Measurements from ENCODE around the gene YAE1. TPM values are rescaled to one million over a fixed set of nuclear protein-coding genes. Genes with fewer than 3 reads are reported as not detected.
A peak's percentile ranks its signal among the peaks of the same experiment; 100 is the strongest.
"Not testable (repeated sequence)": the region's sequence is repeated elsewhere in the genome, so short reads cannot be mapped to it uniquely, and the experiment has no call there.

The YAE1 gene
- total RNA-seq, result 10 to 100 TPM; 14.6 to 20.4 TPM
- long read RNA-seq, partial matches to known transcripts, result 0 of 5 reads
- long read RNA-seq, other reads (novel, unspliced or antisense), result 3 of 5 reads

DNA sequence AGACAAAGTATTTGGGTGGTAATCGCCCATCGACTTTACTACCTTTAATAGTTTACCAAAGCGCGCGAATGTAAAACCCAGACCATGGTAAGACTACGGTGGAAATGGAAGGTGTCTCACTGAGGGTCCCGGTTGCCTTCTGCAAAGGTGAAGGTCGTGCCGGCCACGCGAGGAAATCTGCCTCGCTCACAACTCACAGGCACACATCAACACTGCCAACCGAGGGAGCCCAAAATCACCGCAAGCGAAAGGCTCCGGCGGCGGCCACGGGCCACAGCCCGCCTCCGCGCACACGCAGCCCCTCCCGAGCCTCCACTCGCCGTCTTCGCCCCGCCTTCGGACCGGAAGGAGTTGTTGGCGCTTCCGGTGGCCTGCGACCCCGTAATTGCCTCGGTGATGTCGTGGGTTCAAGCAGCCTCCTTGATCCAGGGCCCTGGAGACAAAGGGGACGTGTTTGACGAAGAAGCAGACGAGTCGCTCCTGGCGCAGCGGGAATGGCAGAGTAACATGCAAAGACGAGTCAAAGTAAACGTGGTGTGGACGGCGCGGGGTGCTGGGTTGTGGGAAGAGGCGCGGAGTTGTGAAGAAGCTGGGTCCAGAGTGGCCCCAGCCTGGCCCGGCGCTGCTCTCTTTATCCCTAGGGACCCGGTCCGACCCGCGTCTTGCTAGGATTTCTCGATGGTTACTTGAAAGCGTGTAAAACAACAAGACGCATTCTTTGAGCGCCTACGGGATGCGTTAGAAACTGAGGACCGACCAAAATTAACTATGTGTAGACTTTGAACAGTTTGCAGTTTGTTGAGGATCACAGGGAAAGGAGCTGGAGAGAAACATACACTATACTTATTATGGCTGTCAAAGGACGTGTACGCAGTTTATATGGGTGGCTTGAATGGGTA, at the start of gene YAE1:
YAE1 (plus strand) TSS at position 382 of the 899 bp plus-strand sequence; CDS start at position 397, 15 bp downstream.
- ATAC-seq (peak; percentile 99 to 100), DNase-seq (peak; percentile 88)
- intact Hi-C loops (cut with DNase I), result no loop called here

DNA sequence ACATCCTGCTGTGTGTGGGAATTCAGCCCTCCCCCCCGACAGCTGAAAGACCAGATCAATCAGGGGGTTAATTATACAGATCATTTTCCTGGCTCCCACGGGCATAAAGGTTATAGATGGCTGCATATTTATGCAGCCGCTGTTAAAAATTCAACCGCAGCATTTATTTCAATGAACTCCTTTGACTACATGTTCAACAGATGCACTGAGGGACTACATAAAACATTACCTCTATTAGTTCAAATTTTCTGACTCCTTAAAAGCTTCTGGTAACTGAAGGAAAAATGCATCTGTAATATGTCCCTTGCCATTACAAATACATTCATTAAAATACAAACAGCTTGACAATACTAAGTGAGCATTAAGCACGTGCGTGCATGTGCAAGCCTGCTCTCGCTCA, 49.7 kb upstream of the YAE1 start:
- DNase-seq (no peak), ATAC-seq (no peak)
- intact Hi-C loops (cut with DNase I), result loop anchor here in 1 of 2 donors (5.0 kb wide), 2 partner anchors 584 to 719 kb away; no protein-coding TSS in a partner anchor

- no peak for ATAC-seq
- intact Hi-C loops (cut with DNase I), result loop anchor here in 1 of 2 donors (5.0 kb wide), 2 partner anchors 585 to 720 kb away; no protein-coding TSS in a partner anchor
Observed at GRCh38 chr7:39517240-39517639, 49.0 kb upstream of the YAE1 start.

DNA sequence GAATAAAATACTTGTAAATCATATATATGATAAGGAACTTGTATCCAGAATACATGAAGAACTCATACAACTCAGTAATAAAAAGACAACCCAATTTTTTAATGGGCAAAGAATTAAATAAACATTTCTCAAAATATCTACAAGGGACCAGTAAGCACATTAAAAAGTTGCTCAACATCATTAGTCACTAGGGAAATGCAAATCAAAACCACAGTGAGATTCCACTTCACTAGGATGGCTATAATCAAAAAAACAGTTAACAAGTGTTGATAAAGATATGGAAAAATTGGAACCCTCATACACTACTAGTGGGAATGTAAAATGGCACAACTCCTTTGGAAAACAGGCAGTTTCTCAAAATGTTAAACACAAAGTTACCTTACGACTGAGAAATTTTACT, 40.3 kb upstream of the YAE1 start:
- no peak for DNase-seq
- no peak for ATAC-seq
- intact Hi-C loops (cut with DNase I), result no loop called here

More at GRCh38 chr7:39517240-39517639, 49.0 kb upstream of the YAE1 start:
- DNase-seq, result no peak

DNA sequence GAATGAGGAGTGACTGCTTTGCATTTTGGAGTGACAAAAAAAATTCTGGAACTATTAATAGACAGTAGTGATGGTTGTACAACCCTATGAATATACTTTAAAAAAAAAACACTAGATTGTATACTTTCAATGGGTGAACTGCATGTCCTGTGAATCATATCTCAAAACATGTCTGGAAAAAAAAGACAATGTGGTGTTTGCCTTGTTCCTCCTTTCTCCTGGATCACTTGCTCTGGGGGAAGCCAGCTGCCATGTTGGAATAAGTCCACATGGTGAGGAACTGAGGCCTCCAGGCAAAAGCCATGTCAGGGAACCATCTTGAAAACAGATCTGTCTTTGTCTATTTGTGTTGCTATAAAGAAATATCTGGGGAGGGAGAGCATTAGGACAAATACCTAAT, 39.5 kb upstream of the YAE1 start:
- ATAC-seq, result no peak

GRCh38 chr7:39527296-39527695, 38.9 kb upstream of the YAE1 start:
- no peak for DNase-seq
- ATAC-seq, result no peak
- intact Hi-C loops (cut with DNase I), result no loop called here

More for the DNA sequence above, 39.5 kb upstream of the YAE1 start:
- DNase-seq, result no peak
- intact Hi-C loops (cut with DNase I), result no loop called here

- intact Hi-C loops (cut with DNase I), result no loop called here
- no peak for DNase-seq
- ATAC-seq, result no peak
Observed at GRCh38 chr7:39527951-39528350, 38.3 kb upstream of the YAE1 start.

GRCh38 chr7:39528849-39529248, 37.4 kb upstream of the YAE1 start:
- ATAC-seq, result no peak
- DNase-seq, result no peak
- intact Hi-C loops (cut with DNase I), result no loop called here

- no peak for ATAC-seq
- intact Hi-C loops (cut with DNase I), result no loop called here
Observed at GRCh38 chr7:39529582-39529981, 36.6 kb upstream of the YAE1 start.

GRCh38 chr7:39530971-39531370, 35.2 kb upstream of the YAE1 start:
- intact Hi-C loops (cut with DNase I), result no loop called here
- DNase-seq (no peak), ATAC-seq (no peak)

More at GRCh38 chr7:39529582-39529981, 36.6 kb upstream of the YAE1 start:
- no peak for DNase-seq

DNA sequence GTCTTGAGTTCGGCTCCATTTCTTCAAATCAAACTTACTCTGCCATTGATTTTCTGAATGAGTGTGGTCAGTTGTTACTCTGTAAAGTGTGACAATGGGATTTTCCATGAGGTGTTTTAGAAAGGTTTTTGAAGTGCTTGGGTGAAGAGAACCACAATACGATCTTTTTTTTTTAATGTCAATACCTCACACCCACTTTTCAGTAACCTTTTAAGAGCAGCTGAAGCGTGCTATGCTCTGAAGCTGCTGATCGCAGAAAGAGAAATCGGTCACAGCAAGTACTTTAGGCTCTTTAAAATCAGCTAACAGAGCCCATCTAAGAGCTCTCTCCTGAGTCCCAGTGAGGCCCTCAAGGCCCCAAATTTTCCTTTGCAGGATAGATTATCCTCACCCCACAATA, 34.4 kb upstream of the YAE1 start:
- no peak for DNase-seq
- no peak for ATAC-seq
- intact Hi-C loops (cut with DNase I), result no loop called here

GRCh38 chr7:39532832-39533231, 33.4 kb upstream of the YAE1 start:
- no peak for ATAC-seq
- DNase-seq, result no peak
- intact Hi-C loops (cut with DNase I), result no loop called here

DNA sequence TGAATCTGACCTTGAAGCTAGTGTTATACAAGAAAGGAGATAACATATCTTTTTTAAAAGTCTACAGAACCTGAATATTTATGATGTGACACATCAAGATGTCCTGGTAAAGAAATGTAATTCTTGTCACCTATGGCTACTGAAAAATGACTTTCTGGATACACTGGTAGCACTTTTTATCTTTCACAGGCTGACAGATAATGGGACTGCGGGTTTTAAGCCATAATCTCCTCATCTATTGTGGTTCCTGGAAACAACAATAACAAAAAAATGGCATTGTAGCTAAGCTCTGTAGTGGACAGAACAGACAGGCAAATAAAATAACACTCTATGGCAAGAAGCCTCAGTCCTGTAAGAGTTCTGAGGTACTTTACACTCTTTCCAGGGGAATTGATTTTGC, 31.6 kb upstream of the YAE1 start:
- DNase-seq, result no peak
- intact Hi-C loops (cut with DNase I), result no loop called here
- ATAC-seq, result no peak

DNA sequence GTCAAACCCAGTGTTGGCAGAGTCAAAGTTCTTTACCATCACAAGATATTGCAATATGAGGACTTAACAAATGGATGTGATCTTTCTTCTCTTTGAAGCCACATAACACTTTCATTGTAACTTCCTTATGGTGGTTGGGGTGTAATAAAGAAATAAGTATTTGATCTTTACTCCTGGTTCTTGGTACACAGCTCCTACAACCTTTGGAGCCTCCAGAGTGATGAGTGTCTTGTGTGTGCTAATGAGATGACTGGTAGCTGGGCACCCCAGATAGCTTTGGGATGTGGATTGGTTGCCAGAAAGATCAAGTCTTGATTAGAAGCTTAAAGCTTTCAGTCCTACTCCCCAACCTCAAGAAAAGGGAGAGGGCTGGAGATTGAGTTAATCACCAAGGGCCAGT, 31.1 kb upstream of the YAE1 start:
- no peak for ATAC-seq
- no peak for DNase-seq
- intact Hi-C loops (cut with DNase I), result no loop called here

DNA sequence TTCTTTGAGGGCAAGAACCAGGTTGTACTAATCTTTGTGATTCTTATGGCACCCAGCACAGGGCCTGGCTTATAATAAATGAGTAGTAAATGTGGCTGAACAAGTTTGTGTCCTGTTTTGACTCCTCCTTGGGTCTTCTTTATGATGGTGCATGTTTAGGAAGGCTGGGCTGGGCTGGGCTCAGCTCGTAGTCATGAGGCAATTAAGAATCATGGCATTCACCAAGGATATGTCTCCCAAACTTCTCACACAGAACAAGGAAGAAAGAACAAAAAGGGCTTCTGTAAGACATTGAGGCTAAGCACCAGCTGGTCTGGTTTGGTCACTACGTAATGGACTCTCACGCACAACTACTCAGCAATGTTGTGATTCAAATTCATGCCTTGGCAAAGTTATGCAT, 30.5 kb upstream of the YAE1 start:
- DNase-seq (no peak), ATAC-seq (no peak)
- intact Hi-C loops (cut with DNase I), result no loop called here

- DNase-seq, result no peak
- intact Hi-C loops (cut with DNase I), result no loop called here
- no peak for ATAC-seq
Observed at GRCh38 chr7:39536951-39537350, 29.3 kb upstream of the YAE1 start.

DNA sequence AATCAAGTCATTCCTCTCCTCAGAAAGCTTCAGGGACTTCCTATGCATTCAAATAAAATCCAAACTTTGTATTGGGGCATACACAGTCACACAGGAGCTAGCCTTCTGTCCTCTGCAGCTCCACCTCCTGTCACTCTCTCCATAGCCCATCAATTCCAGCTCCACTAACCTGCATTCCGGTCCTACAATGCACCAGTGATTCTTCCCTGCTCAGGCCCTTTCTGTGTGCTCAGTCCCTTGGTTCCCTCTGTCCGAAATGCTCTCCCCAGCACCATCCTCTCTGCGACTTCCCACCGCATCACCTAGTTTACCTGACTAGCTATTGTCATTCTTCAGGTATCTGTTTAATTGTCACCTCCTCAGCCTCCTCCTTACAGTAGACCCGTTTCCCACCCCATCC, 26.4 kb upstream of the YAE1 start:
- intact Hi-C loops (cut with DNase I), result no loop called here
- DNase-seq (no peak), ATAC-seq (no peak)

- intact Hi-C loops (cut with DNase I), result no loop called here
- no peak for ATAC-seq
Observed at GRCh38 chr7:39540320-39540719, 25.9 kb upstream of the YAE1 start.

DNA sequence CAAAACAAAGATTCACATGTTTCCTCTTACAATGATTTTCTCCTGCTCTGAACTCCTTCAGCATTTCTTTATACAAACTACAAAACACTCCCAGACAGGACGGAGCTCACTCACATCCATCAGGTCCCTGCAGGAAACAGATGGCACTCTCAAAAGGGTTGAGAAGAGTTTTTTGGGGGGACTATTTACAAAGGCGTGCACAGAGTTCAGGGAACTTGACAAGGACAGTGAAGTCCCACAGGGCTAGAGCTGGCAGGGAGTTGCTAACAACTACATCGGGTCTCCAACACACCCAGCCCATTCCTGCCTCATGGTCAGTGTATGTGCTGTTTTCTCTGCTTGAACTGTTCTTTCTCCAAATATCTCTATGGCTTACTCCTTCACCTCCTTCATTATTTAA, 24.7 kb upstream of the YAE1 start:
- no peak for DNase-seq
- no peak for ATAC-seq
- intact Hi-C loops (cut with DNase I), result no loop called here

More at GRCh38 chr7:39540320-39540719, 25.9 kb upstream of the YAE1 start:
- no peak for DNase-seq

DNA sequence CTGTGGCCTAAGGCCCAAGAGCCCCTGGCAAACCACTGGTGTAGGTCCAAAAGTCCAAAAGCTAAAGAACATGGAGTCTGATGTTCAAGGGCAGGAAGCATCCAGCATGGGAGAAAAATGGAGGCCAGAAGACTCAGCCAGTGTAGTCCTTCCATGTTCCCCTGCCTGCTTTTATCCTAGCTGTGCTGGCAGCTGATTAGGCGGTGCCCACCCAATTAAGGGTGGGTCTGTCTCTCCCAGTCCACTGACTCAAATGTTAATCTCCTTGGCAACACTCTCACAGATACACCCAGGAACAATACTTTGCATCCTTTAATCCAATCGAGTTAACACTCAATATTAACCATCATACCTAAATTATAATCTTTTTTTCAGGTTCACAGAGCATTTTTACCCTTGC, 21.4 kb upstream of the YAE1 start:
- ATAC-seq; intact Hi-C loops (cut with DNase I); DNase-seq: not testable (repeated sequence)

DNA sequence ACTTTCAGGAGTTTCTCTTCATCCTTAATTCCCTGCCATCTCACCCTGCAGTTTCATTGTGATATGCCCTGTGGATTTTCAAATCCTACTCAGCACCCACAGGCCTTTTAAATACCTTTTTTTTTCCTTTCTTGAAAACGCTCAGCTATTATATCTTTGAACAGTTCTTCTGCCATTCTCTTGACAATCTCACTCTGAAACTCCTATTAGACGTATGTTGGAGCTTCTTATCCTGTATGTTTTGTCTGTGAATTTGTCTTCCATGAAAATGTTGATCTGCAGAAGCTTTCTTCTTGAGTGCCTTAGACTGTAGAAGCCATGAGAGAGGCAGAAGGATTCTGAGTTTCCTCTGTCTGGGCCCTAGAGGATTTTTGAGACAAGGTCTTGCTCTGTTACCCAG, 18.9 kb upstream of the YAE1 start:
- no peak for DNase-seq
- intact Hi-C loops (cut with DNase I), result no loop called here

More for the DNA sequence above, 18.9 kb upstream of the YAE1 start:
- ATAC-seq, result no peak
